ENCODE data around the gene CPED1.

GRCh38 chr7:121282129-121282528 lies 293.6 kb downstream of the CPED1 start:
- TF ChIP-seq CTCF (conservative IDR thresholded peaks at IDR 0.05; ENCODE audit: low read length) (no peak), EZH2phosphoT487 (IDR thresholded peaks at IDR 0.05; ENCODE audit: borderline replicate concordance, low read depth, low read length) (no peak)

Measured in OCI-LY7 (cell line).